ENCODE results near the gene C9orf152.
"Not testable (repeated sequence)": the region's sequence is repeated elsewhere in the genome, so short reads cannot be mapped to it uniquely, and the experiment has no call there.

C9orf152 gene

GRCh38 chr9:110206389-110206788 lies 1.6 kb downstream of the C9orf152 start:
- no peak for ATAC-seq
- TF ChIP-seq ESRRG (CRISPR knock-in tag; IDR thresholded peaks at IDR 0.05), result no peak
- no peak for TF ChIP-seq ZNF70 (CRISPR knock-in tag; IDR thresholded peaks at IDR 0.05)
- no peak for TF ChIP-seq ISL1 (CRISPR knock-in tag; IDR thresholded peaks at IDR 0.05)
- no peak for TF ChIP-seq ZNF565 (CRISPR knock-in tag; conservative IDR thresholded peaks at IDR 0.05; ENCODE audit: low read depth)
- no peak for TF ChIP-seq OSR1 (CRISPR knock-in tag; IDR thresholded peaks at IDR 0.05)
- no peak for TF ChIP-seq BACH2 (CRISPR knock-in tag; IDR thresholded peaks at IDR 0.05; ENCODE audit: borderline replicate concordance)
- TF ChIP-seq ARNTL (CRISPR knock-in tag; IDR thresholded peaks at IDR 0.05; ENCODE audit: borderline replicate concordance, low read depth), result no peak
- TF ChIP-seq POU6F1 (CRISPR knock-in tag; IDR thresholded peaks at IDR 0.05; ENCODE audit: borderline replicate concordance, low read depth), result no peak
- TF ChIP-seq TOX (CRISPR knock-in tag; IDR thresholded peaks at IDR 0.05; ENCODE audit: borderline replicate concordance), result no peak
- no peak for TF ChIP-seq PPARA (CRISPR knock-in tag; IDR thresholded peaks at IDR 0.05; ENCODE audit: borderline replicate concordance)
- TF ChIP-seq ZFP3 (CRISPR knock-in tag; IDR thresholded peaks at IDR 0.05), result no peak
- TF ChIP-seq TSHZ2 (CRISPR knock-in tag; IDR thresholded peaks at IDR 0.05), result no peak
- TF ChIP-seq ZFP30 (CRISPR knock-in tag; IDR thresholded peaks at IDR 0.05), result no peak
- TF ChIP-seq ZNF8 (CRISPR knock-in tag; IDR thresholded peaks at IDR 0.05), result no peak
- TF ChIP-seq ZC3H10 (CRISPR knock-in tag; IDR thresholded peaks at IDR 0.05), result no peak
- no peak for TF ChIP-seq RARB (CRISPR knock-in tag; IDR thresholded peaks at IDR 0.05)
- no peak for TF ChIP-seq TCF4 (CRISPR knock-in tag; IDR thresholded peaks at IDR 0.05; ENCODE audit: borderline replicate concordance)
- TF ChIP-seq CSDC2 (CRISPR knock-in tag; IDR thresholded peaks at IDR 0.05), result no peak

GRCh38 chr9:110205612-110206011 lies 2.3 kb downstream of the C9orf152 start:
- not testable (repeated sequence) for ATAC-seq

- no peak for TF ChIP-seq ESRRG (CRISPR knock-in tag; IDR thresholded peaks at IDR 0.05)
- TF ChIP-seq ZNF565 (CRISPR knock-in tag; conservative IDR thresholded peaks at IDR 0.05; ENCODE audit: low read depth), result no peak
- no peak for TF ChIP-seq ISL1 (CRISPR knock-in tag; IDR thresholded peaks at IDR 0.05)
- no peak for TF ChIP-seq OSR1 (CRISPR knock-in tag; IDR thresholded peaks at IDR 0.05)
- TF ChIP-seq CSDC2 (CRISPR knock-in tag; IDR thresholded peaks at IDR 0.05), result no peak
- TF ChIP-seq TSHZ2 (CRISPR knock-in tag; IDR thresholded peaks at IDR 0.05), result no peak
- TF ChIP-seq TCF4 (CRISPR knock-in tag; IDR thresholded peaks at IDR 0.05; ENCODE audit: borderline replicate concordance), result no peak
- no peak for TF ChIP-seq TOX (CRISPR knock-in tag; IDR thresholded peaks at IDR 0.05; ENCODE audit: borderline replicate concordance)
- no peak for TF ChIP-seq ZFP30 (CRISPR knock-in tag; IDR thresholded peaks at IDR 0.05)
- no peak for TF ChIP-seq RARB (CRISPR knock-in tag; IDR thresholded peaks at IDR 0.05)
- no peak for TF ChIP-seq PPARA (CRISPR knock-in tag; IDR thresholded peaks at IDR 0.05; ENCODE audit: borderline replicate concordance)
- no peak for TF ChIP-seq ARNTL (CRISPR knock-in tag; IDR thresholded peaks at IDR 0.05; ENCODE audit: borderline replicate concordance, low read depth)
- TF ChIP-seq POU6F1 (CRISPR knock-in tag; IDR thresholded peaks at IDR 0.05; ENCODE audit: borderline replicate concordance, low read depth), result no peak
- no peak for TF ChIP-seq ZFP3 (CRISPR knock-in tag; IDR thresholded peaks at IDR 0.05)
- TF ChIP-seq CSRNP3 (CRISPR knock-in tag; IDR thresholded peaks at IDR 0.05), result no peak
- no peak for TF ChIP-seq ZC3H10 (CRISPR knock-in tag; IDR thresholded peaks at IDR 0.05)
- ATAC-seq, result no peak
Observed at GRCh38 chr9:110202232-110202631, 5.7 kb downstream of the C9orf152 start.

Measured in SK-N-SH treated with all-trans-retinoic acid at 6 μM for 48 hours (cell line).